GM10266 (cell line): ENCODE data around the gene TRIM10.

Experiments
- DNase-seq: peaks from one replicate; pipeline ENCODE4 v3.0.0; 2012; ENCODE audit errors: extremely low spot score
- CTCF ChIP-seq: IDR thresholded peaks from 2 replicates; pipeline ENCODE4 v1.5.1; 2012; ENCODE audit warnings: mild to moderate bottlenecking, low read depth; ENCODE audit not compliant: control insufficient read depth, insufficient read depth; ENCODE audit errors: missing control alignments

TRIM10 gene

GRCh38 chr6:30156774-30157173 is 4.2 kb downstream of the TRIM10 start:
- DNase-seq, result no peak
- no peak for TF ChIP-seq CTCF

GRCh38 chr6:30156262-30156599 is 4.8 kb downstream of the TRIM10 start:
- TF ChIP-seq CTCF, result no peak

GRCh38 chr6:30155520-30156261 is 5.3 kb downstream of the TRIM10 start:
- DNase-seq, result no peak
- no peak for TF ChIP-seq CTCF

More at GRCh38 chr6:30156262-30156599, 4.8 kb downstream of the TRIM10 start:
- no peak for DNase-seq

- no peak for TF ChIP-seq CTCF
- no peak for DNase-seq
Measured at GRCh38 chr6:30154709-30155519, 6.1 kb downstream of the TRIM10 start.

GRCh38 chr6:30154061-30154460 is 7.0 kb downstream of the TRIM10 start:
- no peak for DNase-seq
- TF ChIP-seq CTCF, result no peak

- TF ChIP-seq CTCF, result no peak
- no peak for DNase-seq
Measured at GRCh38 chr6:30152910-30153610, 8.0 kb downstream of the TRIM10 start.

- DNase-seq, result no peak
- no peak for TF ChIP-seq CTCF
Measured at GRCh38 chr6:30152016-30152673, 8.9 kb downstream of the TRIM10 start.
